ENCODE results near the gene RAPGEF3.

Gene RAPGEF3

GRCh38 chr12:47717443-47718193, 41.1 kb downstream of the RAPGEF3 start:
- DNase-seq: peak; percentile 76 to 85 (median 80)

GRCh38 chr12:47717046-47717442, 41.6 kb downstream of the RAPGEF3 start:
- DNase-seq: no peak

GRCh38 chr12:47715877-47716548, 42.7 kb downstream of the RAPGEF3 start:
- DNase-seq: no peak

GRCh38 chr12:47715393-47715876, 43.2 kb downstream of the RAPGEF3 start:
- peak; percentile 87 to 93 (median 90) for DNase-seq

- peak; percentile 53 to 80 (median 74) for DNase-seq
These were observed 43.8 kb downstream of the RAPGEF3 start for GRCh38 chr12:47714826-47715386.

GRCh38 chr12:47712171-47712570, 46.5 kb downstream of the RAPGEF3 start:
- DNase-seq: no peak

GRCh38 chr12:47711448-47711847, 47.2 kb downstream of the RAPGEF3 start:
- no peak for DNase-seq

- DNase-seq: peak; percentile 49 to 68 (median 65)
These were observed 48.4 kb downstream of the RAPGEF3 start for GRCh38 chr12:47710278-47710677.

- DNase-seq: peak in 2 of 4 experiments; percentile 33 to 46
These were observed 49.0 kb downstream of the RAPGEF3 start for GRCh38 chr12:47709671-47710070.

GRCh38 chr12:47709237-47709636, 49.4 kb downstream of the RAPGEF3 start:
- peak in 1 of 4 experiments; percentile 22 for DNase-seq

GRCh38 chr12:47707905-47708543, 50.7 kb downstream of the RAPGEF3 start:
- peak; percentile 17 to 45 (median 38) for DNase-seq

- DNase-seq: no peak
These were observed 51.3 kb downstream of the RAPGEF3 start for GRCh38 chr12:47707355-47707754.

GRCh38 chr12:47705566-47706425, 52.9 kb downstream of the RAPGEF3 start, which contains the start of gene RPAP3:
Gene RPAP3 (minus strand): TSS chr12:47706030. CDS start chr12:47702840, 3,190 bp downstream.
- peak; percentile 97 to 99 (median 98) for DNase-seq

- DNase-seq: no peak
These were observed 53.5 kb downstream of the RAPGEF3 start for GRCh38 chr12:47705229-47705565.

GRCh38 chr12:47704719-47705118, 54.0 kb downstream of the RAPGEF3 start:
- DNase-seq: no peak

- no peak for DNase-seq
These were observed 58.4 kb downstream of the RAPGEF3 start for GRCh38 chr12:47700263-47700662.

- DNase-seq: no peak
These were observed 60.0 kb downstream of the RAPGEF3 start for GRCh38 chr12:47698631-47699030.

GRCh38 chr12:47698055-47698454, 60.6 kb downstream of the RAPGEF3 start:
- DNase-seq: peak in 3 of 4 experiments; percentile 9 to 59 (median 57)

- DNase-seq: no peak
These were observed 69.5 kb downstream of the RAPGEF3 start for GRCh38 chr12:47689215-47689614.

GRCh38 chr12:47687636-47688035, 71.0 kb downstream of the RAPGEF3 start:
- no peak for DNase-seq

GRCh38 chr12:47686645-47687240, 71.9 kb downstream of the RAPGEF3 start:
- peak; percentile 15 to 64 (median 55) for DNase-seq

All from suppressor macrophage (primary cell).